Measurements from ENCODE around the gene MRPL2. TPM values are rescaled to one million over a fixed set of nuclear protein-coding genes. Genes with fewer than 3 reads are reported as not detected.
"Not testable (repeated sequence)": the region's sequence is repeated elsewhere in the genome, so short reads cannot be mapped to it uniquely, and the experiment has no call there.

The MRPL2 gene
- polyA plus RNA-seq, 1 donor from 2014 or later = 50.5 TPM

GRCh38 chr6:43090559-43090956 is 31.3 kb upstream of the MRPL2 start:
- no peaks in the 10 kb centered on the region for H3K9me3 Mint-ChIP-seq
- peaks cover 0 to 4% (median 1%) of the 10 kb centered on the region in 3 donors for H3K4me1 Mint-ChIP-seq
- H3K4me3 Mint-ChIP-seq = no peak overlapping the region
- H3K27ac Mint-ChIP-seq = no peak overlapping the region
- H3K27me3 Mint-ChIP-seq = peaks cover 3% of the 10 kb centered on the region
- H3K36me3 Mint-ChIP-seq = no peaks in the 10 kb centered on the region

- H3K9me3 Mint-ChIP-seq = no peaks in the 10 kb centered on the region
- H3K27ac Mint-ChIP-seq = no peak overlapping the region
- no peak overlapping the region for H3K4me3 Mint-ChIP-seq
- peaks cover 0 to 4% (median 1%) of the 10 kb centered on the region in 3 donors for H3K4me1 Mint-ChIP-seq
- H3K27me3 Mint-ChIP-seq = peaks cover 3% of the 10 kb centered on the region
- H3K36me3 Mint-ChIP-seq = no peaks in the 10 kb centered on the region
Measured at GRCh38 chr6:43089874-43090558, 30.8 kb upstream of the MRPL2 start.

GRCh38 chr6:43089467-43089866 is 30.2 kb upstream of the MRPL2 start:
- H3K4me1 Mint-ChIP-seq = peaks cover 0 to 4% (median 1%) of the 10 kb centered on the region in 3 donors
- no peak overlapping the region for H3K27ac Mint-ChIP-seq
- H3K27me3 Mint-ChIP-seq = peaks cover 8% of the 10 kb centered on the region
- H3K4me3 Mint-ChIP-seq = no peak overlapping the region
- no peaks in the 10 kb centered on the region for H3K9me3 Mint-ChIP-seq
- no peaks in the 10 kb centered on the region for H3K36me3 Mint-ChIP-seq

- no peaks in the 10 kb centered on the region for H3K36me3 Mint-ChIP-seq
- no peak overlapping the region for H3K4me3 Mint-ChIP-seq
- no peaks in the 10 kb centered on the region for H3K9me3 Mint-ChIP-seq
- H3K4me1 Mint-ChIP-seq = peaks cover 0 to 4% (median 1%) of the 10 kb centered on the region in 3 donors
- peaks cover 8% of the 10 kb centered on the region for H3K27me3 Mint-ChIP-seq
- no peak overlapping the region for H3K27ac Mint-ChIP-seq
Measured at GRCh38 chr6:43088654-43089056, 29.4 kb upstream of the MRPL2 start.

GRCh38 chr6:43086022-43086658 is 26.9 kb upstream of the MRPL2 start:
- H3K27ac Mint-ChIP-seq = no peak overlapping the region
- no peaks in the 10 kb centered on the region for H3K9me3 Mint-ChIP-seq
- peak overlapping the region in 1 of 4 donors; percentile 37 for H3K4me3 Mint-ChIP-seq
- H3K4me1 Mint-ChIP-seq = peaks cover 0 to 2% (median 0%) of the 10 kb centered on the region in 3 donors
- H3K27me3 Mint-ChIP-seq = peaks cover 11% of the 10 kb centered on the region
- no peaks in the 10 kb centered on the region for H3K36me3 Mint-ChIP-seq

- Mint-ChIP-seq H3K27ac (no peak overlapping the region), H3K9me3 (no peaks in the 10 kb centered on the region), H3K4me1 (peaks cover 0 to 2% (median 0%) of the 10 kb centered on the region in 3 donors), H3K4me3 (peak overlapping the region in 1 of 4 donors; percentile 12), H3K36me3 (no peaks in the 10 kb centered on the region), H3K27me3 (peaks cover 15% of the 10 kb centered on the region)
Measured at GRCh38 chr6:43082806-43083655, 23.8 kb upstream of the MRPL2 start.

- H3K36me3 Mint-ChIP-seq, H3K27ac Mint-ChIP-seq, H3K4me3 Mint-ChIP-seq, H3K4me1 Mint-ChIP-seq, H3K9me3 Mint-ChIP-seq: not testable (repeated sequence)
- H3K27me3 Mint-ChIP-seq = peaks cover 25% of the 10 kb centered on the region
Measured at GRCh38 chr6:43081922-43082321, 22.7 kb upstream of the MRPL2 start.

GRCh38 chr6:43081043-43081442 is 21.8 kb upstream of the MRPL2 start:
- H3K27ac Mint-ChIP-seq = no peak overlapping the region
- H3K27me3 Mint-ChIP-seq = peaks cover 23% of the 10 kb centered on the region
- no peaks in the 10 kb centered on the region for H3K36me3 Mint-ChIP-seq
- no peak overlapping the region for H3K4me3 Mint-ChIP-seq
- H3K9me3 Mint-ChIP-seq = no peaks in the 10 kb centered on the region
- no peaks in the 10 kb centered on the region for H3K4me1 Mint-ChIP-seq

GRCh38 chr6:43078691-43079090 is 19.5 kb upstream of the MRPL2 start:
- Mint-ChIP-seq H3K27ac (no peak overlapping the region), H3K9me3 (no peaks in the 10 kb centered on the region), H3K4me1 (peaks cover 0 to 4% (median 0%) of the 10 kb centered on the region in 3 donors), H3K27me3 (peaks cover 26% of the 10 kb centered on the region), H3K36me3 (peaks cover 3% of the 10 kb centered on the region), H3K4me3 (no peak overlapping the region)

- no peak overlapping the region for H3K27ac Mint-ChIP-seq
- H3K36me3 Mint-ChIP-seq = peaks cover 9% of the 10 kb centered on the region
- H3K27me3 Mint-ChIP-seq = peaks cover 25% of the 10 kb centered on the region
- peaks cover 0 to 4% (median 0%) of the 10 kb centered on the region in 3 donors for H3K4me1 Mint-ChIP-seq
- no peaks in the 10 kb centered on the region for H3K9me3 Mint-ChIP-seq
- H3K4me3 Mint-ChIP-seq = peak overlapping the region in 2 of 4 donors; percentile 13 to 55
Measured at GRCh38 chr6:43077981-43078511, 18.8 kb upstream of the MRPL2 start.

- H3K36me3 Mint-ChIP-seq = peaks cover 12% of the 10 kb centered on the region
- peaks cover 0 to 4% (median 0%) of the 10 kb centered on the region in 3 donors for H3K4me1 Mint-ChIP-seq
- peak overlapping the region in 2 of 4 donors; percentile 55 to 66 for H3K4me3 Mint-ChIP-seq
- peaks cover 26% of the 10 kb centered on the region for H3K27me3 Mint-ChIP-seq
- no peak overlapping the region for H3K27ac Mint-ChIP-seq
- H3K9me3 Mint-ChIP-seq = no peaks in the 10 kb centered on the region
Measured at GRCh38 chr6:43077333-43077809, 18.1 kb upstream of the MRPL2 start.

GRCh38 chr6:43076464-43077332 is 17.5 kb upstream of the MRPL2 start:
- Mint-ChIP-seq H3K27me3 (peaks cover 26% of the 10 kb centered on the region), H3K27ac (no peak overlapping the region), H3K4me3 (peak overlapping the region in 3 of 4 donors; percentile 47 to 71 (median 70)), H3K9me3 (no peaks in the 10 kb centered on the region), H3K36me3 (peaks cover 13% of the 10 kb centered on the region), H3K4me1 (peaks cover 0 to 4% (median 0%) of the 10 kb centered on the region in 3 donors)

- Mint-ChIP-seq H3K4me1 (peaks cover 0 to 4% (median 0%) of the 10 kb centered on the region in 3 donors), H3K4me3 (peak within 1 kb of the TSS in 3 of 4 donors; percentile 47 to 83 (median 81)), H3K27me3 (peaks cover 26% of the 10 kb centered on the region), H3K27ac (no peak within 1 kb of the TSS), H3K36me3 (peaks cover 13% of the 10 kb centered on the region), H3K9me3 (no peaks in the 10 kb centered on the region)
Measured at GRCh38 chr6:43075670-43076463, 16.6 kb upstream of the MRPL2 start, which contains the start of gene PTK7. TSS of gene PTK7 (plus strand) at chr6:43076314. CDS start at chr6:43076489, 175 bp downstream.

Data from IgD-negative memory B cell (primary cell).